ENCODE measurements around the gene FAM185A.
"Not testable (repeated sequence)": the region's sequence is repeated elsewhere in the genome, so short reads cannot be mapped to it uniquely, and the experiment has no call there.

The FAM185A gene

DNA sequence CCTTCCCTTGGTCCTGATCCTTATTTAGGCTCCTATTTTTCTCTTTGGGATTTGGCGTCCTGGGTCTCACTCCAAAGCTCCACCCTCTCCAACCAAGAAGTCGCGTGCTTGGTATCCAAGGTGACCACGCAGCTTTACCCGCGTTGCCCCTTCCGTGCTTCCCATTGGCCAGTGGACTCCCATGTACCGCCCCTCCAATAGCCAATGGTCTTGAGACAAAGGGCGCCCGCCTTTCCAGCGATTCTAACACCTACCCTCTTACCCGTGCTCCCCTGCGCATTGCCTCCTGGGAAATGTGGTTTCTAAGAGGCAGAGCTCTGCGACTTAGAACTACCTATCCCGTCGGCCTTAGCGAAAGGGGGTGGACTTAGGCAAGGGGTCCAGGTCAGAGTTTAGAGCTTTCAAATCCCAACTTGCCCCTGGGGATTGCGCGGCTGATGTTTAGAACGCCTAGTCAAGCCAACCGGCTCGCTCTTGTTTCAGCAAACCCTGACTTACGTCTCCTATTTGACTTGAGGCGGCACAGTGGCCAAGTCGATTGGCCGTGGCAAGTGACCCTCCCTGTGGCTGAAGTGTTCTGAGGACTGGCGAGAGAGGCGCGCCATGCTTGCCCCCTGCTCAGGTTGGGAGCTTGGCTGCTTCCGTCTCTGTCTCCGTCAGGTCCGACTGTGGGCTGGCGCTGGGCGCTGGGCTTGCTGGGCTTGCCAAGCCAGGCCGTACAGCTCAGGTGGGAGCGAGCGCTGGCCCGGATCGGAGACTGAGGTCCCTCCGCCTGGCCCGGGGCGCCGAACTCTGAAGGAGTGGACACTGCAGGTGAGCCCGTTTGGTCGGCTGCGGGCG, at the start of gene FAM185A:
FAM185A (plus strand) TSS at position 395 of the 840 bp plus-strand sequence; CDS start at position 604, 209 bp downstream.
- peak; percentile 100 for DNase-seq

GRCh38 chr7:102713011-102713690, 35.6 kb upstream of the FAM185A start:
- not testable (repeated sequence) for DNase-seq

GRCh38 chr7:102713691-102714080, 35.1 kb upstream of the FAM185A start:
- DNase-seq: not testable (repeated sequence)

- not testable (repeated sequence) for DNase-seq
These were observed 33.9 kb upstream of the FAM185A start for GRCh38 chr7:102714774-102715522.

GRCh38 chr7:102715718-102716117, 33.1 kb upstream of the FAM185A start:
- not testable (repeated sequence) for DNase-seq

- DNase-seq: not testable (repeated sequence)
These were observed 30.3 kb upstream of the FAM185A start for GRCh38 chr7:102718491-102718890.

- not testable (repeated sequence) for DNase-seq
These were observed 22.6 kb upstream of the FAM185A start for GRCh38 chr7:102726170-102726569.

- not testable (repeated sequence) for DNase-seq
These were observed 19.1 kb upstream of the FAM185A start for GRCh38 chr7:102729670-102730069.

DNA sequence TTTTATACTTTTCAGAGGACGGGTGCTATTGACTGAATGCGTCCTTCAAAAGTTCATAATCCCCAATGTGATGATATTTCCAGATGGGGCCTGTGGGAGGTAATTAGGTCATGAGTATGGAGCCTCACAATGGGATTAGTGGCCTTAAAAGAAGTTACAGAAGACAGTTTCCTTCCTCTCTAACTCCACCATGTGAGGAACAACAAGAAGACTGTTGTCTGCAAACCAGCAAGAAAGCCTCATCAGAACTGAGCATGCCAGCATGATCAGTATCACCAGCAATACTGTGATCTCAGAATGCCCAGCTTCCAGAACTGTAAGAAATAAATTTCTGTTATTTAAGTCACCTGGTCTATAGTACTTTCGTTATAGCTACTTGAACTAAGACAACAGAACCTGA, 18.4 kb upstream of the FAM185A start:
- not testable (repeated sequence) for DNase-seq

DNA sequence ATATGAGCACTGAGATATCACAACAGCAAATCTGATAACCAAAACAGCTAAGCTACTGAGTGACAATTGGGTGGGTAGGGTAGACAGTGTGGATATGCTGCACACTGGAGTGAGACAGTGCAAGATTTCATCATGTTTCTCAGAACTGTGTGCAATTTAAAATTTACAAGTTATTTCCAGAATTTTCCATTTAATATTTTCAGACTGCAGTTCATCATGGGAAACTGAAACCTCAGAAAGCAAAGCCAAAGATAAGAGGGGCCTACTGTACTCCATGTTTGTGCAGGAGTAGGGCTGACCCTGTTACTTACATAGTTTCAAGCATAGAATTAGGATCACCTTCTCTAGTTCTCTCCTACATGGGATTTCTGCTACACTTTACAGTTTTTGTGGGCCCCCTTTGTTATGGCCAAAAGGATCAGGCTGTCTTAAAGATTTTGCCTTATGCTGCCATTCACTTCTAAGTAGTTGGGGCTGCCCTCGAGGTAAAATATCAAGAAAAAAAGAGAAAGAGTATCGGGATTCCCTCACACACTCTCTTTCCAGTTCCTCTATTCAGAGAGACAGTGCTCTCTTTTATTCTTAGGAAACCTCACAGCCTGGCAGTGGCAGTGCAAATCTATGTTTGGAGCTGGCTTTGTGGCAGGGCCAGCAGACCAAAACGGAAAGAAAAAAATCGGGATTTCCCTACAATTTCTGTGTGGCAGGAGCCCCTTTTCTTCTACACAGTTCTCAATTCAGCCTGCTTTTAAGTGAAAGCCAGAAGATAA, 6.6 kb upstream of the FAM185A start:
- not testable (repeated sequence) for DNase-seq

DNA sequence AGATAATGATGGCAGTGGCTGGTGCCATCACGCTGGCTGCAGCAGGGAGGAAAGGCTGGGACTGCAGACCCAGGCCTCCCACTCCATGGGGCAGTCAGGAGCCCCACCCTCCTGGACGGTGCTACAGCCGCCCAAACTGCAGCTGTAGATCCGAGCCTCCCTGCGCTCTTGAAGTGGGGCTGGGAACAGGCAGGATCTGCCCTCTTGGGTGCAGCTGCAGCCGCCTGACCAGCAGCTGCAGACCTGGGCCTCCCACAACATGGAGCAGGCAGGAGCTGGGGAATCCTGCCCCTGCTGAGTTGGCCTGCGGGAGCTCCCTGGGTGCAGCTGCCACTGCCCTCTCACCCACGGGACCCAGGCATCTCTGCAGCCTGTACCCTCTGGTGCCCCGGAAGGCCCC, 4.9 kb upstream of the FAM185A start:
- DNase-seq: not testable (repeated sequence)

GRCh38 chr7:102745494-102746288, 3.1 kb upstream of the FAM185A start:
- not testable (repeated sequence) for DNase-seq

- not testable (repeated sequence) for DNase-seq
These were observed 617 bp downstream of the FAM185A start for GRCh38 chr7:102749445-102749786.

- DNase-seq: not testable (repeated sequence)
These were observed 9.4 kb downstream of the FAM185A start for GRCh38 chr7:102758227-102758626.

DNA sequence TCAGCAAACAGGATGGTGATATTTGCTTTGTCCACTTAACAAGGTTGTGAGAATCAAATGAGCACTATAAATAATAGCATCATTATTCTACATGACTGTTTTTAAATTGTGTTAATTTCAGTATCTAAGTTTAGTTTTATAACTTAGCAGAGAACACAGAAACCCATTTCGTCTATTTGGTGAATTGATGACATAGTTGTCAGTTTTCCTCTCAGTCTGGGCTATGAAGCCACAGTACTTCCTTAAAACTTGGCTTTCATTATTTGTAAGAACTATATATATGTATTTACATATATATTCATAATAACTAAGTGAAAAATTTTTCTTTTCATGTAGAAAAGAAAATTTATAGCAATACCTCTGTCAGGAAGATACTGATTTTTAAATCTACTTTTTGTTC, 11.1 kb downstream of the FAM185A start:
- DNase-seq: not testable (repeated sequence)

DNA sequence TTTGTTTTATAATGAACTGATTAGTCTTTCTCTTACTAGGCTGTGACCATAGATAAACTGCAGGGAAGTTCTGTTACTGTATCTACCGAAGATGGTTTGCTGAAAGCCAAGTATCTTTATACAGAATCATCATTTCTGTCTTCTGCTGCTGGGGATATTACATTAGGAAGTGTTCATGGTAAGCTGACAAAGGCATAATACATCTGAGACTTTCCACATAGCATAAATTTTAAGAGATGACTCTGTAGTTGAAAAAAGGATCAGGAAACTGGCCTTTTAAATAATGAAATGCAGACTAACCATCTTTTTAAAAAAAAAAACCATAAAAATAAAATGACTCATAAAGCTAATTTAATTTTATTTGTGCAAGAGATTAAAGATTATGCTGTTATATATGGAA, 12.4 kb downstream of the FAM185A start:
- DNase-seq: not testable (repeated sequence)

- not testable (repeated sequence) for DNase-seq
These were observed 14.6 kb downstream of the FAM185A start for GRCh38 chr7:102763295-102763905.

GRCh38 chr7:102769657-102770192, 20.9 kb downstream of the FAM185A start:
- not testable (repeated sequence) for DNase-seq

DNA sequence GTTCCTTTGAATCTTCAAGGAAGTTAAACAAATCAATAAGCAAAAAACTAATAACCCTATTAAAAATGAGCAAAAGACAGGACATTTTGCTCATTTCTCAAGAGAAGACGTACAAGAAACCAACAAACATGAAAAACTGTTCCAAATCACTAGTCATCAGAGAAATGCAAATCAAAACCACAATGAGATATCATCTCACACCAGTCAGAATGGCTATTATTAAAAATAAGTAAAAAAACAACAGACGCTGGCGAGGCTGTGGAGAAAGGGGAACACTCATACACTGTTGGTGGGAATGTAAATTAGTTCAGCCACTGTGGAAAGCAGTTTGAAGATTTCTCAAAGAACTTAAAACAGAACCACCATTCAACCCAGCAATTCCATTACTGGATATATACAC, 21.7 kb downstream of the FAM185A start:
- DNase-seq: not testable (repeated sequence)

GRCh38 chr7:102776217-102776616, 27.4 kb downstream of the FAM185A start:
- not testable (repeated sequence) for DNase-seq

- DNase-seq: not testable (repeated sequence)
These were observed 29.9 kb downstream of the FAM185A start for GRCh38 chr7:102778663-102779062.
